Right forelimb (tissue), 1 donor: ENCODE data around the gene COPS9.

Source experiments
- DNase-seq: peaks from one replicate; pipeline ENCODE4 v3.0.0-alpha.2; 2018

The COPS9 gene

GRCh38 chr2:240132651-240132980 is 3.5 kb downstream of the COPS9 start:
- DNase-seq: peak; percentile 1

GRCh38 chr2:240131941-240132650 is 4.0 kb downstream of the COPS9 start:
- DNase-seq: peak; percentile 36

GRCh38 chr2:240131296-240131695 is 4.8 kb downstream of the COPS9 start:
- peak; percentile 12 for DNase-seq

- no peak for DNase-seq
Measured at GRCh38 chr2:240130393-240131195, 5.5 kb downstream of the COPS9 start.

DNA sequence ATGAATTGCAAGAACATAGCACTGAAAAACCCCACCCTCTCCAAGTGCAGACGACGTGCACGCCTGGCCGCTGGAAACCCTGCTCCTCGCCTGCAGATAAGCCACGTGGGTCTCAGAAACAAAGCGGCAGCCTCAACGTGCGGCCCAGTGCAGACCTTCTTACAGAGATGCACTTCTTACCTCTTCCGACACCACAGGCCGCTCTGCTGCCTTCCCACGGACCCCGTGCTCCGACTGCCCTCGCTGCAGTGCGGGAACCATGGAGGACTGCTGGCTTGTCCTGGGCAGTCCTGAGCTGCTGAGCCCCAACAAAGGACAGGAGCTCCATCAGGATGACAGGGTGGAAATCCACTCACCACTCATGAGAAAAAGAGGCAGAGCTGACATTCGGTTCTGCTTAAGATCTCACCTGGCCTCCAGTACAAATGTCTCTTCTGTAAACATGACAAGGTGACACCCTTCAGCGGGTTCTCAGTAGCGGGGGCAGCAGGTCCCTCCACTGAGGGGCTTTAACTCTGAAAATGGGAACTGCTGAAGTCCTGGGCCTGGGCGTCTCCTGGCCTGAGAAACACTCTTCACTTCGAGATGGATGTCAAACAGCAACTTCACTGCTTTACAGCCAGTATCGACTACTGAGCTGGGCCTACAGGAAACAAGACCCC is 6.2 kb downstream of the COPS9 start:
- peak; percentile 9 for DNase-seq

GRCh38 chr2:240129311-240129710 is 6.8 kb downstream of the COPS9 start:
- DNase-seq: peak; percentile 13

DNA sequence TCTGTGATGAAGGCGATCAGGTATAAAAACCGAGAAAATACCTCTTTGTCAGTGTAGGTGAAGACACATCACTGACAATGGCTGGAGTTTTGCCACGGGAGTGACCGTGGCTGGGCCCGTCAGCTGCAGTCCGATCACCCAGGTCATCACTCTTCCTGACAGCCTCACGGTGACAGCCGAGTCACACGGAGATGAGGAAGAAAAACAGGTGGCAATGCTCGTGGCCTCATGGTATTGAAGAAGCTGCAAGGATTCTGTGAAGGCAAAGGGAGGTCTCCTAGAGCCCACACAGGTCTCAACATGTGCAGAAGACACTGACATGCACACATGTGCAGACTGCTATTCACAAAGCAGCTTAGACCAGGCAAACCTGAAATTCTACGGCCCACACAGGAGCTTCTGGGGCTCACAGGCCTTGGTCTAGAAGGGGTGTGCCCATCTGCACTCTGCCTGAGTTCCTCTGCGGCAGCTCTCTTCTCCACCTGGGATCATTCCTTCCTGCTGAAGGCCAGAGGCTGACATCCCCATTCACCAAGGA is 7.4 kb downstream of the COPS9 start:
- DNase-seq: peak; percentile 29

GRCh38 chr2:240127911-240128607 is 8.0 kb downstream of the COPS9 start:
- peak; percentile 1 for DNase-seq

DNA sequence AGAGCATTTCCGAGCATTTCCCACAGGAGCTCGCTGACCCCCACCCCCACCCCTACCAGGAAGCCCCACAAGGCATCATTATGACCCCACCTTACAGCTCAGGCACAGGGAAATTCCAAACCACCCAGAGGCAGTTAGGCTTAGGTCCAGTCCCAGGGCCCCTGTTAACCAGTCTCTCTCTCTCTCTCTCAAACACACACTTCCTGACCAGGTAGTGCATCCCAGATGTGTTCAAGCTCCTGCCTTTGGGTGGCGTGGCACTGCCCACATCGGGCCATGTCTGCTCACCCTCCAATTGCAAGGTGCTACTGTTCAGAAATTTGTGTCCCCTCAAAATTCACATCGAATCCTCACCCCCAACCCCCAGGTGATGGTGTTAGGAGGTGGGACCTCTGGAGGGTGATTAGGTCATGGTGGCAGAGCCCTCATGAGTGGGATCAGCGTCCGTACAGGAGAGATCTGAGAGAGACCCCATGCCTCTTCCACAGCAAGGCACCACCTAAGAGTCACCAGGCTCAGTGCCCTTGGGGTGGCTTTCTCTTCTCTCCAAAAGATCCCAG is 8.8 kb downstream of the COPS9 start:
- DNase-seq: peak; percentile 25

GRCh38 chr2:240126731-240127130 is 9.4 kb downstream of the COPS9 start:
- no peak for DNase-seq

DNA sequence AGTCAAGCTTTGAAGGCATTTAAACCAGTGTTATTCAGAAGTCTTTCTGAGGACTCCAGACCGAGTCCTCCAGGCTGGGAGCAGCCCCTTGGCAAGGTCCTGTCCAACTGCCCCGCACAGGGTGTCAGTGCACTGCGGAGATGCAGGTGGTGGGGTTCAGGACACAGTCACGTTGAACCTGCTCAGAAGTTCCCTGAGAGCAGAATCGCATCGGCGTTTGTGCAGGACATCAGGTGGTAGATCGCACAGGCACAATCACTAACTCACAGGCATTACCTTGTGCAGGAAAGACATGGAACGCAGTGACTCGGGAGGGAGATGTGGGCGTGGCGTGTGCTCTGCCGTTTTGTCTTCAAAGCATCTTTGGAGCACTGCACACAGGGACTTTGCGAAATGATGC is 10.4 kb downstream of the COPS9 start:
- DNase-seq: peak; percentile 4

DNA sequence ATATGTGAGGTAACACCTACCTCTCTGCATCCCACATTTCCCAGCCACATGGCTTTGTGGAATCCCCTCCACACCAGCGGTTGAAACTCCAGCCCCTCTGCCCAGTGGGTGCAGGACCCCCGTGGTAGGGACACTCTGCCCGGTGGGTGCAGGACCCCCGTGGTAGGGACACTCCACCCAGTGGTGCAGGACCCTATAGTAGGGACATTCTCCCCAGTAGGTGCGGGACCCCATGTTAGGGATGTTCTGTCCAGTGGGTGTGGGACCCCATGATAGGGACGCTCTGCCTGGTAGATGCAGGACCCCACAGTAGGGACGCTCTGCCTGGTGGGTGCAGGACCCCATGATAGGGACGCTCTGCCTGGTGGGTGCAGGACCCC is 11.5 kb downstream of the COPS9 start:
- DNase-seq: peak; percentile 29

DNA sequence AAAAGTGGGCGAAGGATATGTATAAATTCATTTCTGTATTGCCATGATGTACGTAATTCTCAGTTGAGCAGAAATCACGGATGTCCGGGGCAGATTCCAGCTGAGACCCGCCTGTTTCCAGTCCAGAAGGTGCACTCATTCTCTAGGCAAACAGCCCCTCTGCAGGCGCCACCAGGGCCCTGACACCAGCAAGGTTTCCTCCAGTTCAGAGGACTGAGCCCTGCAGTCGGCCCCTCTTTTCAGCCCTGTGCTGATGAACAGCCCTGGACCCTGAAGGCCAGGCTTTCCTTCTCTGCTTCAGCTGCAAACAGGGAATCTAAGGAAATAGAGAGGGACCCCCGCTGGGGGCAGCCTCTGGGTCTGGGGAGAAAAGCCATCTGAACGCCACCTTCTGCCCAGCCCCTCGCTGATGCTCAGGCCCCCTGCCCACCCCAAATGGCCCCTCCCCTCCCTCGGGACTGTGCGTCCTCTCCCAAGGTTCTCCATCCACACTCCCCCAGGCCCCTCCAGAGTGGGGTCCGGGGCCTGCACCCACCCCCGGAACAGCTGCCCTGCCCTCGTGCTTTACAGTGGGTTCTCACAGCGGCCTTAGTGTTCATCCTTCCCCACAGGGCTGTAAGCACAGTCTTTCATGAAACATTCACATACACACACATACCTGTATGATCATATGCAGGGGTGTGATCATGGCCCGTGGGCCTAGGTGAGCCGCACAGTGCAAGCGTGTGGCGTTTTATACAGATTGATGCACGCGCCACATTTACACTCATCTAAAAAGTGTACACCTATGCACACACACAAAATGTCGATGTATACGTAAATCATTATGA is 12.1 kb downstream of the COPS9 start:
- DNase-seq: peak; percentile 30

DNA sequence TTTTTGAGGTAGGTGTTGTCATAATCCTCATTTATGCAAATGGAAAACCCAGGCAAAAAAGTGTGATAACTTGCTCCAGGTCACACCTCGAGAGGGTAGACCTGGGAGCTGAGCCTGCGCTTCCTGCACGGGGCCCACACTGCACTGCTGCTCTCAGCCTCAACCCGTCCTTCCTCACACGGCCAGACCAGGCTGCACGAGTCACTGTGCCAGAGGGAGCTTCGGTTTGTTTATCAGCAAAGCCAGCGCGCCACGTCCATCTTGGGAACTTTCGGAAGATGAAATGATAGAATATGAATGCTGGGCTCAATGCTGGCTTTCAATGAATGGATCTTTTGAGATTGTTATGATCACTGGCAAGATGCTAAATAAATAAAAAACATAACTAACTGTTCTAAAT is 14.4 kb downstream of the COPS9 start:
- no peak for DNase-seq

DNA sequence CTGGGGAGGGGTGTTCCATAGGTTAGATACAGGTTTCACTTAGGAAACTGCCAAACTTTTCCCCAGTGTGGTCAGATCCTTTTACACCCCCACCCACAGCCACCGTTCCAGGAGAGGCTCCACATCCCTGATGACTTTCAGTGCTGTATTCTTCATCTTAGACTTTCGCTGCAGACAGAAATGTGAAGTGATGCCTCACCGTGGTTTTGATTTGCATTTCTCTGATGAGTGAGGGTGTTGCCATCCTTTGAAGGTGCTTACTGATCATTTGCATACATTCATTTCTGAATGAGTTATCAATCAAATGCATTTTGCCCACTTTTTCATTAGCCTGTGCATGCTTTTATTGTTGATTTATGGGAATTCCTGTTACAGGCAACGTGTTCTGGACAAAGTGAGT is 14.9 kb downstream of the COPS9 start:
- DNase-seq: no peak

GRCh38 chr2:240114233-240114632 is 21.9 kb downstream of the COPS9 start:
- DNase-seq: no peak

DNA sequence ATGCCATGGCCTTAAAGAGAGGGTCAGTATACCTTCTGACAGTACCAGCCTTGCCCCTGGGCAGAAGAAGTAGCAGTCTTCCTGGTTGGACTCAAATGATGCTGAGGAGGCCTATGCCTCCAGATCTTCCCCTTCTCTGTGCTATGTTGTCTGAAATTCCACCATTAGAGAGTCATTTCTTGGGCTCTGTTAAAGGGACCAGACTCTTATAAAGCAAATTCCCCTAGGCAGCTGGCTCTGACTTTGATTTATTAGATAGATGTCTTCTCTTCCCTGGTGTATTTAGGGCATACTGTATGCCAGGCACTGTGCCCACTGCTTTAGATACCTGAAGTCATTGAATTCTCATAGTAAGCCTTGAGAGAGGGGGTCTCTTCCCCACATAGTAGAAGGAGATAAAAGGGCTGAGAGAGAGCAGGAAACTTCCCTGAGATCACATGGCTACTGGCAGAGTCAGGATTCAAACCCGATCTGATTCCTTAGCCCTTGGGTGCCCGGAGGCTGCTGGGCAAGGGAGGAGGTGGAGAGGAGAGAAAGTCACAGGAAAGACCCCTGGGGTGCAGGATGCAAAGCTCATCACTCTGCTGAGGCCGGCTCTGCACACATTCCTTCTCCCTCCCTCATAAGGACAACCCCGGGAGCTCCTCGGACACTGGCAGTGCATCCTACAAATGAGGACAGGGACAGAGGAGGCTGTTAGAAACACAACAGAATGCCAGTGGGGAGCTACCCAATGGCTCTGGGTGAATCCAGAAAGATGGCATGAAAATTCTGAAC is 23.0 kb downstream of the COPS9 start:
- DNase-seq: no peak

DNA sequence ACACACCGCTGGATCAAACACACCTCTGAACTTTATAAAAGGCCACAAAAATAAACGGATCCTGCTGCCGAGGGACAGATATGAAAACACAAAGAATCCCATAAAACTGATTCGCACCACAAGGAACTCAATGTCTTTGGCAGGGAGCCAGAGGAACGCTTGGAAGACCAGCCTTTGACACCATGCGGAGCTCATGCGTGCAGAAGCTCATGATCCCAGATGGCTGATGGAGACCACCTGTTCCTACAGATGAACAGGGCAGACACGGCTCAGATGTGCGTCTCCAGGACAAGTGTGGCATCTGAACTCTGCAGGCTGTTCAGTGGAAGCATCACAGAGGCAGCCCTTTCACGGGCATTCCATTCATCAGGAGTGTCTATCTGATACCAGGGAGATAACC is 24.9 kb downstream of the COPS9 start:
- no peak for DNase-seq

GRCh38 chr2:240109386-240109785 is 26.7 kb downstream of the COPS9 start:
- DNase-seq: no peak

DNA sequence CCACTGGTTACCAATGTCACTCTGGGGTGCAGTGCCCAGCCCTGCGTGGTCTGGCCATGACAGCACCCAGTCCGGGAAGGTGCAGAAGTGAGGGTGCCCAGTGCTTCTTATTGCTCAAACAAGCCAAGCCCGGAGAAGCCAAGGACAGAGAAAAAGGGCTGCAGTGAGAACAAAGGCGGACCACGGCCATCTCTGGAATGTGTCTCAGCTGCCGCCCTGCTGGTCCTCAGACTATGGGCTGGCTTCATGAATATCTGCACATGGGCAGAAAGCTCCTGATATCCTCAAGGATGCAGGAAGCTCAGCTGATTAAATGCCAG is 28.7 kb downstream of the COPS9 start:
- no peak for DNase-seq
